CD4-positive, alpha-beta T cell treated with Interleukin-6 at 100 ng/mL for 8 hours (primary cell): ENCODE data around the gene SARDH.

Source experiments
- DNase-seq: peaks from one replicate; pipeline ENCODE4 v3.0.0-alpha.2; 2020; ENCODE audit warnings: mixed read lengths, low spot score

SARDH gene

DNA sequence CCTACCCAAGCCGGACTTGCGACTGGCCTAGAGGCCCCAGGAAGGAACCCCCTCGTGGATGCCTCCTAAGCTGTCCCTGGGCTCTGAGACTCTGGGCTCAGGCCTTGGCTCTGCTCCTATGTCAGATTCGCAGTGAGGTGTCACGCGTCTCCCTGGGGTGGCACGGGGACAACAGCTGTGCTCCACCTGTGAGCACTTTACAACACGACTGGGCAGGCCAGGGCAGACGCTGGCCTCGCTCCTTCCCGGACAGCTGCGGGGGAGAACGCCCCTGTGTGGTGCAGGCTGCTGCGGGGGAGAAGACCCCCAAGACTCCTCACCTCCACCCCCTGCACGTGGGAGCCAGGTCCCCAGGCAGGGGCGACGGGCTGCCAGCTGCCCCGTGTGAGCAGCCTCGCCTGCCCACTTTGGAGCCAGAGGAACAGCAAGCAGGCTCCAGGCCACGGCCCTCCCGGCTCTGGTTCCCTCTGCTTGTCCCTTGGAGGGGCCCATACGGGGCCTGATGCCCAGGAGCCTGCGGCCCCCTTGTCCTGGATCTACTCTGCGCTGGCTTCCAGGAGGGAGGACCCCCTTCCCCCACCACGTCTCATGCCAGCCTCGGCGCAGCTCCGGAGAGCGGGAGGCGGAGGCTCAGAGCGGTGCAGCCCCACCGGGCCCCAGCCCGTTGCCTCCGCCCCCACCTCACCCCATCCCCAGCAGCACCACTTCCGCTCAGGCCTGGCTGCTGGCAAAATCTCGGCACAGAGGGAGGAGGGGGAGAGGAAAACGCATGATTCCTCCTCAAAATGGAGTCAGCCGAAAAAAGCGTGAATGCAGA is 36.0 kb downstream of the SARDH start:
- peak; percentile 82 for DNase-seq

DNA sequence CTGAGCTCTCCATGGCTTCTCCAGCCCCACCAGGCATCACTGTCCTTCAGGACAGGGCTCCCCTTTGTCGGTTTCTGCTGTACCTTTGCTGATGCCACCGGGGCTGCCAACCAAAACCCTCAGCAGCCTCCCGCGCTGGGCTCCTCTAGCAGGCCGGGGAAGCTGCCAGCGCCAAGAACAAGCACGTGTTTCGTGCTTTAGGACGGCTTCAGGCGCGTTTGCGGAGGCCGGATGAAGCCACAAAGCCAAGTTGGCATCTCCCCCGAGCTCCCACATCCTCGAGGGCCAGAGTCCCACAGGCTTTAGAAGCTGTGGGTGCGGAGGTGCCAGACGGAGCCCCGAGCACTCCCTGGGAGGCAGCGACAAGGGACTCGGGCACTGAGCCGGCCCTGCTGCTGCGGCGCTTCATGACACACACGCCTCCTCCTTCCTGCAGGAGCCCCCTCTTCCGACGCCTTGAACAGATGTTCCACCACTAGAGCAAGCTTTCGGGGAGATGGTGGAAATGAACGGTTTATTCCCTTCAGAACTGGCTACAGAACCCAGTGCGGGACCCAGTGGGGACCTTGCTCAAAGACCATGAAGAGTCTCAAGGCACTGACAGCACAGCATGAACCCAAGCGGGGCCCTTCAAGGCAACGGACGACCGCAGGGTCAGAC is 36.7 kb downstream of the SARDH start:
- peak; percentile 32 for DNase-seq

DNA sequence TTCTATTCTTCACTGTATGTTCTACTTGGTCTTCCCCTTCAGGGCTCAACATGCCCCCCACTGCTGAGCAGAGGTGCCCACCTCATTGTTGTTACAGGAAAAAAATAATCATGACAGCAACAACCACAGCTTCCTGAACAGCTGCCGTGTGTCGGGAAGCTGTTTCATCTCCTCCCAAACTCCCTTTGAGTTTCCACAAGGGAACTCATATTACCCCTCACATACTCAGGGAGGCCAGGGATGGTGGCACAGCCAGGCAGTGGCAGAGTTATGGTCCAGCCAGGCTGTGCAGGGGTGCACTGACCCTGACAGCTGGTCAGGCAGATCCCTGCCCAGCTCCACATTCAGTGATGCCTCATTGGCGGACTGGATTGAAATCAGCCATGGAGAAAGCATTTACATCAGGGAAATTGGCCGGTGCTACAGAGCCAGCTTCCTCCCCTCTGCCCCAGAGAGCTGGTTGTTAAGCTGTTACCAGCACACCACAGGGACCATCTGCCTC is 37.3 kb downstream of the SARDH start:
- DNase-seq, result no peak

DNA sequence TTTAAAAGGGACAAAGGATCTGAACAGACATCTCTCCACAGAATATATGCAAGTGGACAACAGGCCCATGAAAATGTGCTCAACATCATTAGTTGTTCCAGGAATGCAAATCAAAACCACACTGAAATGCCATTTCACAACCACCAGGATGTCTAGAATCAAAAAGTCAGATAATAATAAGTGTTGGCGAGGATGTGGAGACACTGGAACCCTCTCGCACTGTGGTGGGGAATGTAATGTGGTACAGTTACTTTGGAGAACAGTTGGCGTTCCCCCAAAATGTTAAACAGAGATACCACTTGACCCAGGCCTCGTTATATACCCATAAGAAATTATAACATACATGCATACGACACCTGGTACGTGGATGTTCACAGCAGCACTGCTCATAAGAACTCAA is 38.6 kb downstream of the SARDH start:
- DNase-seq, result no peak

DNA sequence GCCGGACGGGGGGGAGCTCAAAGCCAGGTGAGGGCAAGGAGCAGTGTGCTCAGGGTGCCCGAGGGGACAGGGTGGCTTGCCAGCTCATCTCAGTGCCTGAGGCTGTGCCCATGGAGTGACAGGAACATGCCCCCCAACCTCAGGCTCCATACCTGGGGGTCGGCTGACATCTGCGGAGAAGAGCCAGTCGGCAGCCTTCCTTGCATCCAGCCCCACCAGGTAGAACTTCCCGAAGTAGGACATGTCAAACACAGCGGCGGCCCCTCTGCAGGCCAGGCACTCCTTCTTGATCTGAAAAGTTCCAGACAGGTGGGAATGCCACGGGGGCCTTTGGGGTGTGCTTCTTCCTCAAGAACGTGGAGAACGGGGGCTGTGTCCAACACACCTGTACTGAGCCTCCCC is 42.1 kb downstream of the SARDH start:
- DNase-seq, result no peak

DNA sequence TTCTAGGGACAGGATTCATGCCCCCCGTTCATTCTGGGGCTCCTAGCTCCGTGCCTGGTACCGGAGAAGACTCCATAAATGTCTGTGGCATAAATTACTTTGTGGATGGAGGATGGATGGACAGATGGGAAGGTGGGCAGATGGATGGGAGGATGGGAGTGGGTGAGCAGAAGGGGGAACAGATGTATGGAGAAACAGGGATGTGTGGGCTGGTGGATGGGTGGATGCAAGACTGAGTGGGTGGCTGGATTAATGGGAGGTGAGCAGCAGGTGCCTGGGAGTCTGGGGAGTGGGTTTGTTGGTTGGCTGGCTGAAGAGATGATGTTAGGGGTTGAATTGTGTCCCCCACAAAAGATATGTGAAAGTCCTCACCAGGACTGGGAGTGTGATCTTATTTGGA is 43.5 kb downstream of the SARDH start:
- no peak for DNase-seq

DNA sequence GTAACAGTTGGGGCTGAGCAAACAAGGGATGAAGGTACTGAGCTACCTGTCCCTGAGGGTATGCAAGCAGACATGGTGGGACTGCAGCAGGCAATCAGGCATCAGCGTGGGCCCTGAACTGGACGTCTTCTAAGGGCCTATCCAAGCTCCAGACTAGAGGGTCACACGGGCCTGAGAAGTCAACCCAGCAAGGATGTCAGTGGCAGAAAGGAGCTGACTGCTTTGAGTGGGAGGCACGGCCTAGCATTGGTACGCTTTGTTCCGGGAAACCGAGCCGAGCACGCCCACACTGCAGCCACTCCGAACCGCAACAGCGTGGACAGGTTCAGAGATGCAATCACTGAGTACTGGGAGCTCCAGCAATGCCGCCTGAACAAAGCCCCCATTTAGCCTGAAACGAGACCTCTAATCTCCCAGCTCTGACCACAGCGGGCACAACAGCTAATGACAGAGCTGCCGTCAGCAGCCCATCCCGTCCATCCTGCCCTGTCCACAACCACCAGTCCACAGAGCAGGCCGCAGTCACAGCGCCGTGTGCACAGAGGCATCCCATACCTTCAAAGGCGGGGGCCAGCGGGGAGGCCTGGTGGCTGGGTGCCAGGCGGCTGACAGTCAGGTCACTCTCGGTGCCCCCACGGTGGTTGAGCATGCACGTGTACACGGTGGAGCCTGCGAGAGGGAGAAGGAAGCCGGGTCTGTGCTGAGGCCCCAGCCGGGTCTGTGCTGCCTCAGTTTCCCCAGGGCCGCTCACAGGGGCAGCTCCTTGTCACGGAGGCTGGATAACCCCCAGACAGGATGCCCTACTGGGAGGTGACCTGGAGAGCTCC is 44.2 kb downstream of the SARDH start:
- no peak for DNase-seq

DNA sequence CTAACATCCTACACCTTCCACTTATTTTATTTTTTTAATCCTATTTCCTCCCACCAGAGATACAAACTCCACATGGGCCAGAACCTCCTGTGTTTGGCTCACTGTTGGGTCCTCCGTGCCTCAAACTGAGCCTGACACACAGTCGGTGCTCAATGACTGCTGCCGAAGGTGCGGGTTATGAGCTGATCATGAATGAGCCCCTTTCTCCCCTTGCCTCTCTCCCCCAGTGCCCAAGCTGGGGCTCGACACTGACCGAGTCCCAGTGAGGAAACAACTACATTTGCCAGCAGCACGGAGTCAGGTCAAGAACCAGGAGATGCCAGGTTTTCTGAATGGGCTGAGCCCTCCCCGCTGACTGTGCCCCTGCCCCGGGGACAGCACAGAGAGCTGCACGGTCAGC is 45.0 kb downstream of the SARDH start:
- DNase-seq, result no peak

DNA sequence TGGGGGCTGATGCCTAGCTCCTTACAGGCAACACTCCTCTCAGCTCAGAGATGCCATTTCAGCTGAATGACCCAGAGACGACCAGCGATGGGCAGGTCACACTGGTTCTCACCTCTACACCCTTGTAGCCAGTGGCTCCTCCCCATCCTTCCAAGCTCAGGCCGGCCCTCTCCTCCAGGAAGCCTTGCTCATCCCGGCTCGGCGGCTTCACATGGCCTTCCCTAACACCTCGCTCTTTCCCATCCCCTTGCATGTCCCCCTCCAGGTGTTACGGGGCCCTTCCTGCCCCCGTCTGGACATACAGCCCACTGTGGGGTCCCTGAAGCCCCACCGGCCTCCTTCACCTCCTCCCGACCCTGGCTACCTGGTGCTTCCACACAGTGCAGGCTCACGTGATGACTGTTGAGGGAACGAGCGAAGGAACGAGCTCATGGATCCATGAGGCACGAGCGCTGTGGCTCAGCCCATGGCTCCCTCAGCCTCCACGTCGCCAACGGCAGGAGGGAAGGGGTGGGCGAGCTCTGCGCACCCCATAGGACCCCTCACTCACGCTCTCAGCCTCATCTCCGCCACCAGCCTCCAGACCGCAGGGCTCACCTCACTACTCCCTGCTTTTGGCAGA is 45.7 kb downstream of the SARDH start:
- DNase-seq, result no peak

DNA sequence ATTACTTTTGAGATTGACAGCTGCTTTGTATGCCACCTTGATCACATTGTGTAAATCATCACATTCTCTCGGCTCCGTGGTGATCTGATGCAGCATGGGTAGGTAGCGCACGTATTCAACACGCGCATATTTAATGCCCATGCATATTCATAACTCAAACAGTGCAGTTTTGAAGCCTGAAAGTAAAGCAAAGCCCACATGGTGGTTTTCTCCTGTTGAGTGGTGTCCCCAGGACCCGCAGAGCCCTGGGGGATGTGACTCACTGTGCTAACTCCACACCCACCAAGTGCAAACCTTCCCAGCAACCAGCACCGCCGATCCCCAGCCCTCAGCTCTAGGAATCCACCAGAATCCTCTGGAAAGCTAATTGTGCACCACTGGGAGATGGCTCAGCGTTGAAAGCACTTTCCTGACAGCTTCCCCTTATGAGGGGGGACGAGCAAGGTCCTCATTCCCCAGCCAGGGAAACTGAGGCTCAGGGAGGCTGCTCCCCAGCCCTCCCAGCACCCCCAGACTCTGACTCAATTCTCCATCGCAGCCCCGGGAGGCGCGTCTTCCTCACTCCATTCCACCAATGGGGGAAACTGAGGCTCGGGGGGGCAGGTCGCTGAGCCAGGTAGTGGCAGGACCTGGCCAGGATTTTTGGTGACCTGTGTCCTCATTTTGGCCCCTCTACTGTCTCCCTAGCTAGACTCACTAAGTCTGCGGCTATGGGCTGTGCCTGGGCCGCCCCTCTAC is 46.4 kb downstream of the SARDH start:
- DNase-seq, result no peak

DNA sequence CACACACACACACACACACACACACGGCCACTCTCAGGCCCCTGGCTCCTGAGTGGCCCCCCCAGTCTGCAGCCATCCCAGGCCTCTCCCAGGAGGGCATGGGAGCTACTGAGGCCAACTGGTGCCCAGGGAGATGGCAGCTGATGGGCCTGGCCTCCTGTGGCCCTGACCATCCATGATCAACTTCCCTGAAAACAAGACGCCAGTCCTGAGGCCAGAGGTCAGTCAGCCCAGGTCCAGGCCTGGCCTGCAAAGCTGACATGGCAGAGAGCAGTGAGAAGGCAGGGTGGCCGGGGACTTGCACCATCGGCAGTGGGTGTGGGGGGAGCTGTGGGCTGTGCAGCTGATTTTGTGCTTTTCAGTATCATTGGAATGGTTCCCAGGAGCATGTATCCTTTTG is 47.0 kb downstream of the SARDH start:
- no peak for DNase-seq

DNA sequence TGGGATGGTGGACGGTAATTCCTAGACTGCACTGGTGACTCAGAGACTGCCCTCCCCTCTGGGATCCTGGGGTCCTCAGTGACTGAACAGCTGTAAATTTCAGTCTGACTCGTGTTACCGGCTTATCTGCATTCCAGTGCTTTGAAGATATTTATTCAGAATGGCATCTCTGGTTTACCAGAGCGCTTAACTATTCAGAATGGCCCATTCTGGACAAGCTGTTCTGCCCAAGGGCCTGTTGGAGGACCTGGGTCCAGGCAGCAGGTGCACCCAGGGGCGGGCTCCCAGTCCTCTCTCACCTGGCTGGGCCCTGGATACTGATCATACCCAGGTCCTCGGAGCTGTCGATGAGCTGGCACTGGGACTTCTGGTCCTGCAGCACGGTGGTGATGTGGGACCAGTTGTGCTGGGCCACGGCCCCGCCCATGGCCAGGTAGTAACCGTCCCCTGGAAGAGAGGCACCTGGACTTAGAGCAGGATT is 48.0 kb downstream of the SARDH start:
- DNase-seq, result no peak

DNA sequence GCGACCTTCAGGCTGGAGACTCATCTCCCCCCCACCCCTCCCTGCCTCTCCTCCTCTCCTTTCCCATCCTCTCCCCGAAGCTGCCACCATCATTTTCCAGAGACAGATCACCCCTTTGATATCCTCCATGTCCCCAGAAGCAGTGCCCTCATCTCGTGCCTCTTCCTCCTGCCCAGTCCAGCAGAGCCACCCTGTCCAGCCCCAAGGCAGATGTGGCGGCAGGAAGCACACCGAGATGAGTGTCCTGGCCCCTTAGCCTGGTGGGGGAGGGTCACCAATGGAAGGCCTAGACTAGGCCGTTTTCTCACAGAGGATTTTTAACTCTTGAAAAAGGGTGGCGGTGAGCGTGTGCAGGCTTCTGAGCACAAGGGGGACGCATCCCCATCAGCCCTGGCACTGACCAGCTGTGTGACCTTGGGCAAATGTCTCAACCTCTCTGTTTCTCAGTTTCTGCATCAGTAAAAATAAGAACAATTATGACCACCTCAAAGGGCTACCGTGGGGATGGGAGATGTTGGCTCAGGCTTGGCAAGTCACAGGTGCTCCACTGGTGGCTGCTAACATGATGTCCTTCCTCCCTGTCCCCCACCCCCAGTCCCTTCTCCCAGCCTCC is 48.9 kb downstream of the SARDH start:
- DNase-seq, result no peak

DNA sequence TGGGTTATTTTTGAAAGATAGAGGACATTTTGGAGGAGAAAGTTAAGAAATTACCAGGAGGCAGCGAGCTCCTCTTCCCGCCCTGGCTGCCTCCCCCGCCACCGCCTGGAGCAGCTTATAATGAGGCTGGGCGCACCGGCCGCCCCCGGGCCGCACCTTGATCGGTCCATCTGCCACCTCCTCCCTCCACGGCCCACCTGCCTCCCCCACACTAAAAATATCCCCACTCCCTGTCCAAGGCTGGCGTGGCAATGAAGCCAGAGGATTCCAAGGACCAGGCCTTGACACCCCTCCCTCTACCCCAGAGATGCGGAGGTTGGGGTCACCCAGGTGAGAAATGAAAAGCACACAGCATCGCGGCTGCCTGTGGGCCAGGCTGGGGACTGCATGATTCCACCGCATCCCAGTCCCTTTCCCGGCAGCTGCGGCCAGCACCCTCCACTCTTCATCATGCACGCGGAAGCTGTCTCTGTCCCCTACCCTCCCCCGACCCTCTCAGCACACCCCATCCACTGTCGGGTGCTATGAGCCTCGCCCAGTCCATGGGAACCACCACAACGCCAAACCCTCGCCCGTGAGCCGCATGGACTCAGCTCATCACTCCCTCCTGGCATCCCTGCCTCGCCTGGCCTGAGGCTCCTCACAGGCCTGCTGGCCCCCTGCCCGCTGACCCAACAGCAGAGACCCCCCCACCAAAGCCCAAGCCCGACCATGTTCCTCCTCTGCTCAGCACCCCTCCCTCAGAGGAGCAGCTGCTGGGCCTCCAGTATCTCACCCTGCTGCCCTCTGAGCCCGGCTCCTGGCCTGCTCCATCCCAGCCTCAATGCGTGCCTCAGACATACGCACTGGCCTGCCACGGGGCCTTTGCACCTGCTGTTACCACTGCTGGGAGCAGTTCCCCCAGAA is 50.0 kb downstream of the SARDH start:
- DNase-seq, result no peak

DNA sequence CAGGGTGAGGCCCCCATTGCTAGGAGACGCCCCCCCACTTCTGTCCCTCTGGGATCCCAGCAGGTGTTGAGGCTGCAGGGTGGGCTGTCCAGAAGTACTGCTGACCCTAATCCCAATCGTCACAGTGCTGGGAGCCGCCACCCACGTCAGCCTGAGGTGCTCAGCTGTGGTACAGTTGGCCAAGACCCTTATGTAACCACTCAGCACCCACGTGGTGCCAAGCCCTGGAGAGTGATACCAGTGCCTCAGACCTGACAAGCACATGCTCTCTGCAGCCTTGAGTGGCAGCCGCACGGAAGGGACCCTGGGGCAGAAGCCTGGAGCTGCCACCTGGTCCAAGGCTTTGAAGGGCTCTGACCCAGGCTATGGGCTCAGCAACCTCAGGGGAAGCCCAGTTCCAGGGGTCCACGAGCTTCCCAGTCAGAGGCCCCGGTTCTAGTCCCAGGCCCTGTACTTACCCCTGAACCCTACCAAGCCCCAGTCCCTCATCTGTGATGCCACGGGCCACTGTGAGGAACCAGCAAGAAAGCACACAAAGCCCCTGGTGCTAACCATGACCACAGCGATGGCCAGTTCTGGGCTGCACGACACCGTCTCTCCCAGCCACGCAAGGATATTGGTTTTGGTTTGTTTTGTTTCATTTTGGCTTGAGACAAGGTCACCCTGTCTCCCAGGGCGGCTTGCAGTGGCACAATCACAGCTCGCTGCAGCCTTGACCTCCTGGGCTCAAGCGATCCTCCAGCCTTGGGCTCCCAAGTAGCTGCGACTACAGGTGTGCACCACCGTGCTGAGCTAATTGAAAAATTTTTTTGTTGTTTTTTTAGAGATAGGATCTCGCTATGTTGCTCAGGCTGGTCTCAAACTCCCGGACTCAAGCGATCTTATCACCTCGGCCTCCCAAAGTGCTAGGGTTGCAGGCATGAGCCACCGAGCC is 51.2 kb downstream of the SARDH start:
- DNase-seq, result no peak

DNA sequence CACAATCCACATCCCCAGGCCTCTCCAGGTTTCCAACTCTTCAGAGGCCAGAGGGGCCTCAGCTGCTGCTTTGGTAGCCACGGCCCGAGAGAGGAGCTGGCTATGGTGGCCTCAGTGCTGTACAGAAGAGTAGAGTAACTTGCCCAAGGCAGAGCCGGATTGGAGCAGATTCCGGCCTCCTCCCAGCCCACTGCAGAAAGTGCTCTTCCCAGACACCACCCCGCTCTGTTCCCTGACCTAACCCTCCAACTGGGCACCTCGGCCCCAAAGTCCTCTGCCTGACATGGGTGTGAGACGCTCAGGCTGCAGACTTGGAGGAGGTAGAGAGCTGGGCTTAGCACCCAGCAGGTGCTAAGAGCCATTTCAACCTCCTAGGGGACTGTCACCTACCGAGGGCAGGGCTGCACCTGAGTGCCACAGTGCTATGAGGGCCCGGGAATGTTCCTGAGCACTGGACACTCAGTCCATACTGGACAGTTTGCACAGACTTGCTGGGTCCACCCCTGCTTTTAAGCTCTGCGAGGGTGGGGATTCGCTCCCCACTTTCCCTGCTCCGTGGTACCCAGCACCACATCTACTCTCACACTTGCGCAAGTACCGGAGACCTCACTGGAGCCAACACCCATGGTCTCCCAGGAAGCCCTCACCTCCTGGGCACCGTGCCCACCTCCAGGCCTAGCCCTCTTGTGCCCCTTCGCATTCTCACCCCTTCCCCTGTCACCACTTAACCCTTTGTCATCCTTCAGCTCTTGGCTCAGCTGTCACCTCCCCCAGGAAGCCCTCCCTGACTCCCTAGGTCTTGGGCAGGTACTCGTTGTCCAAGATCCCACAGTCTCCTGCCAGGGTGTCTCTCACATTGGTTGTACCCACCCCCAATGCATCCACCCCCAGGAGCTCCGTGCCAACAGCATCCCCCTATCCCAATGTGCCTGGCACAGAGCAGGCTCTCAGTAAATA is 52.2 kb downstream of the SARDH start:
- no peak for DNase-seq

DNA sequence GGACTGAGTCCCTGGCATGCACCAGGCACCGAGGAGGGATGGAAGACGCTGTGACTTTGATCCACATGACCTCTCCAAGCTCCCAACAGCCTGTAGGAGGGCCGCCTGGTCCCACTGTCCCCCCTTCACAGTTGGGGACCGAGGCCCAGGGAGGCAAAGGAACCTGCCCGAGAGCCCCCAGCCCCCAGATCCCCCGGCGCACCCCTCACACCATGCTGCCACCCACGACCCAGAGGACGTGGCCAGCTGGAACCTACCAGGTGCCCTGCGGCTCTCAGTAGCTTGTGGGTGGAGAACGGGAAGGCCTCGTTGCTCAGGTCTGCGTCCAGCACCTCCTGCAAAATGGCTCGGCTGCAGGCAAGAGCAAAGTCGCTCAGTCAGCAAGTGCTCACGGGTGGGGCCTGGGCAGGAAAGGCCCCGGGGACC is 53.2 kb downstream of the SARDH start:
- no peak for DNase-seq
